ENCODE data around the gene CRACDL.

The CRACDL gene, protein sequence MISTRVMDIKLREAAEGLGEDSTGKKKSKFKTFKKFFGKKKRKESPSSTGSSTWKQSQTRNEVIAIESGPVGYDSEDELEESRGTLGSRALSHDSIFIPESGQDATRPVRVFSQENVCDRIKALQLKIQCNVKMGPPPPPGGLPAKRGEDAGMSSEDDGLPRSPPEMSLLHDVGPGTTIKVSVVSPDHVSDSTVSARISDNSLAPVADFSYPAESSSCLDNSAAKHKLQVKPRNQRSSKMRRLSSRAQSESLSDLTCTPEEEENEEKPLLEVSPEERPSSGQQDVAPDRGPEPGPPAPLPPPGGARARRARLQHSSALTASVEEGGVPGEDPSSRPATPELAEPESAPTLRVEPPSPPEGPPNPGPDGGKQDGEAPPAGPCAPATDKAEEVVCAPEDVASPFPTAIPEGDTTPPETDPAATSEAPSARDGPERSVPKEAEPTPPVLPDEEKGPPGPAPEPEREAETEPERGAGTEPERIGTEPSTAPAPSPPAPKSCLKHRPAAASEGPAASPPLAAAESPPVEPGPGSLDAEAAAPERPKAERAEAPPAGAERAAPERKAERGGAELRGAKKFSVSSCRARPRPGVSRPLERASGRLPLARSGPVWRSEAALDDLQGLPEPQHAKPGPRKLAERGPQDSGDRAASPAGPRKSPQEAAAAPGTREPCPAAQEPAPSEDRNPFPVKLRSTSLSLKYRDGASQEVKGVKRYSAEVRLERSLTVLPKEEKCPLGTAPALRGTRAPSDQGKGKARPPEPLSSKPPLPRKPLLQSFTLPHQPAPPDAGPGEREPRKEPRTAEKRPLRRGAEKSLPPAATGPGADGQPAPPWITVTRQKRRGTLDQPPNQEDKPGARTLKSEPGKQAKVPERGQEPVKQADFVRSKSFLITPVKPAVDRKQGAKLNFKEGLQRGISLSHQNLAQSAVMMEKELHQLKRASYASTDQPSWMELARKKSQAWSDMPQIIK

DNA sequence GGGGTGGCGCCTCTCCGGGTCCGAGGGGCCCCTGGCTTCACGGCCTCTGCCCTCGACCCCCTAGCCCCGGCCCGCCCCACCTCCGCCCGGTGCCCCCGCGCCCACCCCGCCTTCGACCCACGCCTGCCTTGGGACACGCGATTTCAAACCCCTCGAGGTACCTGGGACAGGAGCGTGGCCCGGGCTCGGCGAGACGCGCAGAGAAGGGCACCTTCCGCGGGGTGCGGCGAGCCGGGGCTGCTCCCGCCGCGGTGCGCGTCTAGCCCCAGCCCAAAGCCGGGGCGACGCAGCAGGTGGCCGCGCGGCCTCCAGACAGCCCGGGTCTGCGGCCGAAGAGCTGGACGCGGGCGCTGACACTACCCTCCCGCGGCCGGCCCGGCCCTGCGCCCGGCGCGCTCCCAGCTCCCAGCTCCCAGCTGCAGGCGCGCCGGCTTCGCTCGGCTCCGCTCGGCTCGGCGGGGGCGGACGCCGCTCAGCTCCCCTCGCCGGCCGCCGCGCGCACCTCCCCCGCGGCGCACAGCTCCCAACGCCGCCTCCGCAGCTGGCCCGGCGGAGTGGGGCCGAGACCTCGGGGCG, at the start of gene CRACDL:
CRACDL (minus strand) TSS at position 449 of the 576 bp plus-strand sequence. CDS start 89,425 bp downstream, outside the sequence.
- no peak for DNase-seq

DNA sequence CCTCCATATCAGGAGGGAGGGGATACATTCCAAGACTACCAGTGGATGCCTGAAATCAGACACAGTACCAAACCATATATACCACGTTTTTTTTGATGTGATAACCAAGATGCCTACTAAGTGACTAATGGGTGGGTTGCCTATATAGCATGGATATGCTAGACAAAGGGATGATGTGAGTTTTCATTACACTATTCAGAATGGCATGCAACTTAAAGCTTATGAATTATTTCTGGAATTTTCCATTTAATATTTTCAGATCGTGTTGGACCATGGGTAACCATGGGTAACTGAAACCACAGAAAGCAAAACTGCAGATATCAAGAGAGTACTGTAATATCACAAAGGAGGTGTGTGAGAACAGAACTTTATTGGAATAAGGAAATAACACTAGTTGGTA, 39.6 kb upstream of the CRACDL start:
- no peak for DNase-seq

DNA sequence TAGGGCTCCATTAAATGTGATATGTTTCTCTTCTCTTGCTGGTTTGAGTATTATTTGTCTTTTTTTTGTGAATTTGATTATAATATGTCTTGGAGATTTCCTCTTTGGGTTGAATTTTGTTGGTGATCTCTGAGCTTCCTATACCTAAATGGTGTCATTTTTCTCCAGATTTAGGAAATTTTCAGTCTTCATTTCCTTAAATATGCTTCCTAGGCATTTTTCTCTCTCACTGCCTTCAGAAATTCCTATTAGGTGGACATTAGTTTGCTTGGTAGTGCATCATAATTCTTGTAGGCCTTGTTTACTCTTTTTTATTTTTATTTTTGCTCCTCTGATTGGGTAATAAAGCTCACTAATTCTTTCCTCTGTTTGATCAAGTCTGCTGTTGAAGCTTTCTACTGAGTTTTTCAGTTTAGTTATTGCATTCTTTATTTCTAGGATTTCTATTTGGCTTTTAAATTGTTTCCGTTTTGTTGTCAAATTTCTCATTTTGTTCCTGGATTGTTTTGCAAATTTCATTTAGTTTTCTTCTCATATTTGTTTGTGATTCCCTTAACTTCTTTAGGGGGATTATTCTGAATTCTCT, 36.6 kb upstream of the CRACDL start:
- no peak for DNase-seq

- no peak for DNase-seq
Measured at GRCh38 chr2:98959810-98960507, 23.9 kb upstream of the CRACDL start.

DNA sequence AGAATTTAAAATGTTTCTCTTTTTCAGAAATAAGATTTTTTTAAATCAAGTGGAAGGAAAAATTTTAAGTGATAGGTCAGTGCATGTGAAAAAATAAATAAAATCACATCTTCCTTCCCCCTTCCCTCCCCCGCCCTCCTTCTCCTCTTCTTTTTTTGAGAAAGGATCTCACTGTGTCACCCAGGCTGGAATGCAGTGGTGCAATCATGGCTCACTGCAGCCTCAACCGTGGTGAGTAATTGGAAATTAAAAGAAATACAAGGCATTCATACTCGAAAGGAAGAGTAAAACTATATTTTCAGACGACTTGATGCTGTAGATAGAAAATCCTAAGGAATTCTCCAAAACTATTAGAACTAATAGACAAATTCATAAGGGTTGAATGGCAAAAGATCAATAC, 16.9 kb upstream of the CRACDL start:
- no peak for DNase-seq

GRCh38 chr2:98948956-98949739, 13.1 kb upstream of the CRACDL start:
- DNase-seq = no peak

- DNase-seq = no peak
Measured at GRCh38 chr2:98947554-98947953, 11.5 kb upstream of the CRACDL start.

GRCh38 chr2:98946855-98947254, 10.8 kb upstream of the CRACDL start:
- DNase-seq = no peak

GRCh38 chr2:98944775-98945174, 8.8 kb upstream of the CRACDL start:
- DNase-seq = no peak

DNA sequence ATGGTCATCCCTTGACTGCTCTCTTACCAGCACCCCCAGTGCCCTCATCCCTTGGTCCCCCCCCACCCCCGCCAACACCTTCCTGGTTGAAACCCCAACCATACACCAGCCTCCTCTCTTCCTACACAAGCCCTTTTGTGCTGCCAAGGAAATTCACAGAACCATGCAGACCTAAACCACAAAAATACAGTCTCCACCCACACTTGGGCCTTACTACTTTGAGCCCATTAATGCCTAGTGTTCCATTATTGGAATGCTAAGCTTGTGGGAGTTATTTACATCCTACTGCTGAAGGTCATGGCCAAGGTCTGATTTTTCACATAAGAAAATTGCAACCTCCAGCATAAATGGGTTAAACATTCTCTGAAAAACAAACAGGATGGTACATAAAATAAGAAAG, 4.1 kb upstream of the CRACDL start:
- no peak for DNase-seq

DNA sequence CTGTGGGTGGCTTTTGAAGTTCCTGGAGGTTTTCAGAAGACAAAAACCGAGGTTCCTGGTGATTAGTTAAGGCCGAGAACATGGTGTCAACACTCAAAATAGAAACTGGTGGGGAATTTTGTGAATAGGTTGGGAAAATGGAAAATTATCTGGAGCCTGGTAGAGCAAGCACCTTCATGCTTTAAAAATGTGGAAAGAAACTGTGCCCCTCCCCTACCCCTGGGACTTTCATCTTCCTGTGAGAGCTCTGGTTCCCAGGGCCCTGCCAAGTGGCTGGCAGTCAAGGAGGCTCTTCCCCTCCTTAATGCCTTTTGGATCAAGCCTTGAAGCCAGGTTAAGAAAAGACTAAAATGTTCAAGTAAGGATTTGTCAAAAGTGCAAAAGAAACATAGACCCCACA, 1.9 kb upstream of the CRACDL start:
- DNase-seq = no peak

DNA sequence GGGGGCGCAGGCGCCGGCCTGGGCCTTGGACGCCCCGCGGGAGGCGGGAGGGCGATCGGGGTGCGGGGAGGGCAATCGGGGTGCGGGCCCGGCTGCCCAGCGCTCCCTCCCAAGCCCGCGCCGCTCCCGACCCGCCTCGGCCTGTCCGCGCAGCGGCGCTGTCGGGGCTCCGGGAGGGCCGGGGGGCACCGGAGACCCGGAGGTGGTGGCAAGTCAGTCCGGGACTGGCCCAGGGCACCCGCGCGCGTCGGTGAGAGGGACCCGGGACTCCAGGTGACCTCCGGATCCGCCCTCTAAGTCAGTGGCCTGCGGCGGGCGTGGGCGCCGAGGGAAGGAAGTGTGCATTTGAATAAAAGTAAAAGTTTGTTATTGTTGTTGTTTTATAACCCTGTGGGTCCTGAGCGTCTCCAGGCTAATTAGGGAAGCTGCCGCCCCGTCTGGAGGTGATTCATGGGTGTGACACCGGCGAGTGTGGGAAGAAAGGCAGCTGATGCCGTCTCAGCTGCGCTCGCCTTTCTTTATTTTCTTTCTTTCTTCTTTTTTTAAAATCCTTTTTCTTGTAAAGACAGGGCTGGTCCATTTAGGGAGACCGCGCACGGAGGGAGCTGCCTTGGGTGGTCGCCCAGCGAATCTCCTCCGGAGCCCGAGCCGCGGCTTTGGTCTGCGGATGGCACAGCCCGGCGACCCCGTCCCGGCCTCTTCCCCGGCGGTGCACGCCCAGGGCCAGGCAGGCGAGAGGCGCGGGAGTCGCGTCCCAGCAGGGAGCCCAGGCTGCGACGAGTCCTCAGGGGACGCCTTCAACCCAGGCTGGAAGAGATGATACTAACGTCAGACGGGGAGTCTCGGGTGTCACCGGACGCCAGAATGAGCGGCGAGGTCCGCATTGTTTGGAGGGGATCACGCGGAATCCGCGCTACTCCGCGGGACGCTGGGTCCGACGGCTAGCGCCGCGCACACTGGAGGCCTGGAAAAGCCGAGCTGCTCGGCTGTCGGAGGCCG, 627 bp upstream of the CRACDL start:
- DNase-seq = no peak

- DNase-seq = no peak
Measured at GRCh38 chr2:98935111-98935770, 784 bp downstream of the CRACDL start.

GRCh38 chr2:98932778-98933343, 3.2 kb downstream of the CRACDL start:
- DNase-seq = no peak

DNA sequence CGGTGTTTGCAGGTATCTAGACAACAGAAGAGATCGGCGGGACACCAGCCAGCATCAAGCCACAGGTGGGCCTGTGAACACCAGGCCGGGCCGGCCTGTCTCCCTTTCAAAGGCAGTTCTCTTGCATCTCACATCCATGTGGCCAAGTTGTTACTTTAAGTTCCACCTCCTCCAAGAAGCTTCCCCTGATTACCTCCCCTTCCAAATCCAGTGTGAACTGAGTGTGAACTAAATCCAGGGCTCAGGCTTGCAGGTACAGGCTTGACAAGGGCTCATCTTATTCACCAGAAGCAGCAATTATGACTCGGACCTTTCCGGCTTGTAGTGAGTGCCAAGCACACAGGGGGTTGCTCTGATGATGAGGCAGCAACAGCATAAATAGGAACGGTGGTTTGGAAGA, 3.9 kb downstream of the CRACDL start:
- no peak for DNase-seq

- DNase-seq = no peak
Measured at GRCh38 chr2:98931596-98931995, 4.4 kb downstream of the CRACDL start.

- no peak for DNase-seq
Measured at GRCh38 chr2:98929920-98930319, 6.1 kb downstream of the CRACDL start.

DNA sequence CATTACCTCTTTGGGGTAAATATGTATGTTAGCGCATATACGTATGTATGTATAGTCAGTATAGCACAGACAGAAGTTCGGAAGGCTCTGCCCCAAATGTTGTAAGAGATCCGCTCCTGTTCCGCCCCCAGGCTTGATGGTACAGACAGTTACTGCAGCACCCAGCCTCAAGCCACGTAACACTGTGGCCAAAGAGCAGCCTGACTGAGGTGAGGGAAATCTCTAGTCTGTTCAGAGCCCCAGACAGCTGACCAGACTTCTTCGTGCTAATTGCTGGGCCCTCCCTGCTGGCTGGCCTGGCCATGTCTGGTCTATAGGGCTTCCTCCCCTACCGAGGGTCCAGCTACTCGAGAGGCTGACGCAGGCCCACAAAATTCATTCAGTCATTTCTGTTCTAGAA, 7.8 kb downstream of the CRACDL start:
- DNase-seq = no peak

DNA sequence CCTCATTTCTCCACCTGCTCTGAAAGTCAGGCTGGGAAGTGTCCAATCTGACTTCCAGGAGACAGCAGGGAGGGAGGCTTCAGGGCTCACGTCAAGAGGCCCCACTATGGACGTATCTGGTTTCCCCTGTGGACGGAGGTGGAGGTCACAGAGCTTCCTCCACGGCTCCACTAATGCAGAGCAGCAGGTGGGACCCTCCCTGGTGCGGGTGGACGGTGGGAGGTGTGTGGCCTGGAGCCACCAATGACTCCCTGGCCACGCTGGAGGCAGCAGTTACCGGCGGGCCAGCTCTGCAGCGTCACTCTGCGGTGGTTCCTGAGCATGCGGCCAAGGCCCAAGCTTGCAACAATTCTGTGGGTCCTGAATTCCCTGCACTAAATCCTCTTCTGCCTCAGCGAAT, 9.0 kb downstream of the CRACDL start:
- DNase-seq = no peak
